K562 (cell line): ENCODE measurements around the gene OXNAD1. TPM values are rescaled to one million over a fixed set of nuclear protein-coding genes. Genes with fewer than 3 reads are reported as not detected.

Source experiments
- CTCF ChIP-seq, 3 experiments: IDR thresholded peaks in 2 of 3; conservative IDR thresholded peaks in 1 of 3; 2 replicates each; pipeline ENCODE4 v1.5.1; 2011 to 2012; ENCODE audit warnings: low read length in 3 of 3, mild to moderate bottlenecking in 3 of 3, control low read depth in 2 of 3, improper control_type of control experiment in 1 of 3, inconsistent platforms in 1 of 3, low read depth in 1 of 3, mixed read lengths in 1 of 3, moderate library complexity in 1 of 3; ENCODE audit not compliant: insufficient read depth in 2 of 3
- CUX1 ChIP-seq: fragments of 200-800 bp; sonication (Bioruptor generic); IDR thresholded peaks from 2 replicates; pipeline ENCODE4 v1.6.1; 2016; ENCODE audit warnings: missing genetic modification characterization, missing compliant biosample characterization
- FOXA1 ChIP-seq: fragments of 450-650 bp; IDR thresholded peaks from 2 replicates; pipeline ENCODE4 v1.6.1; 2016; ENCODE audit warnings: mild to moderate bottlenecking, borderline replicate concordance
- MAZ ChIP-seq, 2 experiments: fragments of 450-650 bp in 1 of 2; sonication (generic) in 1 of 2; formaldehyde crosslinking; IDR thresholded peaks in 1 of 2; conservative IDR thresholded peaks in 1 of 2; 2 replicates each; pipeline versions ENCODE4 v1.4.0 to v1.5.0; 2020; ENCODE audit warnings: mild to moderate bottlenecking in 1 of 2, missing genetic modification reagents in 1 of 2
- MCM5 ChIP-seq: fragments of 450-650 bp; IDR thresholded peaks from 2 replicates; pipeline ENCODE4 v1.6.1; 2016; ENCODE audit warnings: low read depth
- SIX5 ChIP-seq, 2 experiments: IDR thresholded peaks; 2 replicates each; pipeline ENCODE4 v1.6.1; 2011; ENCODE audit warnings: low read length in 2 of 2, borderline replicate concordance in 1 of 2, low read depth in 1 of 2, mild to moderate bottlenecking in 1 of 2, moderate library complexity in 1 of 2; ENCODE audit not compliant: insufficient read depth in 1 of 2
- ZNF347 ChIP-seq: fragments of 450-650 bp; formaldehyde crosslinking; IDR thresholded peaks from 2 replicates; pipeline ENCODE4 v1.4.0; 2020; ENCODE audit warnings: low read depth, mild to moderate bottlenecking, moderate library complexity
- ZNF592 ChIP-seq: fragments of 450-650 bp; IDR thresholded peaks from 2 replicates; pipeline ENCODE4 v1.6.1; 2017; ENCODE audit warnings: antibody characterized with exemption, mild to moderate bottlenecking
- ZNF77 ChIP-seq: fragments of 250-450 bp; sonication (Bioruptor Pico); IDR thresholded peaks from 2 replicates; pipeline ENCODE4 v1.5.0; 2020
- polyA plus RNA-seq, 8 experiments: library from polyadenylated mRNA; depleted of rRNA in 4 of 8; stranded (reverse) in 5 of 8; unstranded in 3 of 8; fragments of >200 nt; fragmentation: Nextera tagmentation in 2 of 8; fragmentation: Illumina TruSeq in 1 of 8; extraction: Ambion mirVana in 2 of 8; extraction: Trizol in 1 of 8; gene quantifications; 2 replicates each; pipeline versions ENCODE4 v1.2.1 to v1.2.3, GENCODE V29; 2011 to 2014; ENCODE audit warnings: inconsistent platforms in 1 of 8, missing spikeins in 1 of 8
- total RNA-seq, 7 experiments: library from RNA; depleted of rRNA in 6 of 7; stranded (reverse); fragments of >200 nt in 6 of 7; fragmentation: Illumina TruSeq in 2 of 7; extraction: Trizol in 2 of 7; gene quantifications; 2 replicates each; pipeline versions ENCODE4 v1.2.1 to v1.2.3, GENCODE V29; 2011 to 2021; ENCODE audit warnings: low replicate concordance in 1 of 7
- TF ChIP-seq, protein P1 (sequence below): fragments of 450-650 bp; formaldehyde crosslinking; IDR thresholded peaks from 2 replicates; pipeline ENCODE4 v1.4.0; 2022; ENCODE audit warnings: mild to moderate bottlenecking, moderate library complexity
- TF ChIP-seq, protein P2 (sequence below): fragments of 450-650 bp; IDR thresholded peaks from 2 replicates; pipeline ENCODE4 v1.6.1; 2018; ENCODE audit not compliant: partially characterized antibody

The OXNAD1 gene
- total and polyA plus RNA-seq, 9 of the 15 experiments (the other 6 are each of a cell fraction or from before 2014, with no cell fraction given), result 12.8 to 44.4 (median 41.1) TPM

GRCh38 chr3:16319307-16319706 is 54.3 kb downstream of the OXNAD1 start (continued):
- peak; percentile 79 for TF ChIP-seq ZNF592
- TF ChIP-seq, protein P1, sequence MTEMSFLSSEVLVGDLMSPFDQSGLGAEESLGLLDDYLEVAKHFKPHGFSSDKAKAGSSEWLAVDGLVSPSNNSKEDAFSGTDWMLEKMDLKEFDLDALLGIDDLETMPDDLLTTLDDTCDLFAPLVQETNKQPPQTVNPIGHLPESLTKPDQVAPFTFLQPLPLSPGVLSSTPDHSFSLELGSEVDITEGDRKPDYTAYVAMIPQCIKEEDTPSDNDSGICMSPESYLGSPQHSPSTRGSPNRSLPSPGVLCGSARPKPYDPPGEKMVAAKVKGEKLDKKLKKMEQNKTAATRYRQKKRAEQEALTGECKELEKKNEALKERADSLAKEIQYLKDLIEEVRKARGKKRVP (CRISPR knock-in tag), result no peak
- peak; percentile 75 to 85 (median 77) for TF ChIP-seq CTCF (IDR thresholded peaks at IDR 0.05 in 2 of 3, conservative IDR thresholded peaks at IDR 0.05 in 1 of 3; ENCODE audit: insufficient read depth in 2 of 3, low read depth in 1 of 3, low read length in 3 of 3)
- no peak for TF ChIP-seq ZNF77 (CRISPR knock-in tag)
- no peak for TF ChIP-seq MCM5
- no peak for TF ChIP-seq CUX1 (CRISPR knock-in tag)
- TF ChIP-seq ZNF347 (CRISPR knock-in tag), result no peak
- no peak for TF ChIP-seq SIX5 (IDR thresholded peaks at IDR 0.05; ENCODE audit: borderline replicate concordance in 1 of 2, insufficient read depth in 1 of 2, low read depth in 1 of 2, low read length in 2 of 2)
- TF ChIP-seq, protein P2, sequence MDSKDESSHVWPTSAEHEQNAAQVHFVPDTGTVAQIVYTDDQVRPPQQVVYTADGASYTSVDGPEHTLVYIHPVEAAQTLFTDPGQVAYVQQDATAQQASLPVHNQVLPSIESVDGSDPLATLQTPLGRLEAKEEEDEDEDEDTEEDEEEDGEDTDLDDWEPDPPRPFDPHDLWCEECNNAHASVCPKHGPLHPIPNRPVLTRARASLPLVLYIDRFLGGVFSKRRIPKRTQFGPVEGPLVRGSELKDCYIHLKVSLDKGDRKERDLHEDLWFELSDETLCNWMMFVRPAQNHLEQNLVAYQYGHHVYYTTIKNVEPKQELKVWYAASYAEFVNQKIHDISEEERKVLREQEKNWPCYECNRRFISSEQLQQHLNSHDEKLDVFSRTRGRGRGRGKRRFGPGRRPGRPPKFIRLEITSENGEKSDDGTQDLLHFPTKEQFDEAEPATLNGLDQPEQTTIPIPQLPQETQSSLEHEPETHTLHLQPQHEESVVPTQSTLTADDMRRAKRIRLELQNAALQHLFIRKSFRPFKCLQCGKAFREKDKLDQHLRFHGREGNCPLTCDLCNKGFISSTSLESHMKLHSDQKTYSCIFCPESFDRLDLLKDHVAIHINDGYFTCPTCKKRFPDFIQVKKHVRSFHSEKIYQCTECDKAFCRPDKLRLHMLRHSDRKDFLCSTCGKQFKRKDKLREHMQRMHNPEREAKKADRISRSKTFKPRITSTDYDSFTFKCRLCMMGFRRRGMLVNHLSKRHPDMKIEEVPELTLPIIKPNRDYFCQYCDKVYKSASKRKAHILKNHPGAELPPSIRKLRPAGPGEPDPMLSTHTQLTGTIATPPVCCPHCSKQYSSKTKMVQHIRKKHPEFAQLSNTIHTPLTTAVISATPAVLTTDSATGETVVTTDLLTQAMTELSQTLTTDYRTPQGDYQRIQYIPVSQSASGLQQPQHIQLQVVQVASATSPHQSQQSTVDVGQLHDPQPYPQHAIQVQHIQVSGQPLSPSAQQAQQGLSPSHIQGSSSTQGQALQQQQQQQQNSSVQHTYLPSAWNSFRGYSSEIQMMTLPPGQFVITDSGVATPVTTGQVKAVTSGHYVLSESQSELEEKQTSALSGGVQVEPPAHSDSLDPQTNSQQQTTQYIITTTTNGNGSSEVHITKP, result no peak
- peak in 1 of 2 experiments; percentile 42; a peak in 1 of 4 replicates for TF ChIP-seq MAZ (CRISPR knock-in tag; conservative IDR thresholded peaks at IDR 0.05 in 1 of 2, IDR thresholded peaks at IDR 0.05 in 1 of 2)
- TF ChIP-seq FOXA1, result no peak
